HG02870 (cell line): ENCODE data around the gene DEF6.

Experiments used
- ATAC-seq: cut with Tn5 transposase; IDR thresholded peaks from one replicate; pipeline ENCODE4 v1.9.1; 2021; ENCODE audit warnings: mild to moderate bottlenecking, moderate library complexity; ENCODE audit not compliant: unreplicated experiment

DEF6 gene, protein sequence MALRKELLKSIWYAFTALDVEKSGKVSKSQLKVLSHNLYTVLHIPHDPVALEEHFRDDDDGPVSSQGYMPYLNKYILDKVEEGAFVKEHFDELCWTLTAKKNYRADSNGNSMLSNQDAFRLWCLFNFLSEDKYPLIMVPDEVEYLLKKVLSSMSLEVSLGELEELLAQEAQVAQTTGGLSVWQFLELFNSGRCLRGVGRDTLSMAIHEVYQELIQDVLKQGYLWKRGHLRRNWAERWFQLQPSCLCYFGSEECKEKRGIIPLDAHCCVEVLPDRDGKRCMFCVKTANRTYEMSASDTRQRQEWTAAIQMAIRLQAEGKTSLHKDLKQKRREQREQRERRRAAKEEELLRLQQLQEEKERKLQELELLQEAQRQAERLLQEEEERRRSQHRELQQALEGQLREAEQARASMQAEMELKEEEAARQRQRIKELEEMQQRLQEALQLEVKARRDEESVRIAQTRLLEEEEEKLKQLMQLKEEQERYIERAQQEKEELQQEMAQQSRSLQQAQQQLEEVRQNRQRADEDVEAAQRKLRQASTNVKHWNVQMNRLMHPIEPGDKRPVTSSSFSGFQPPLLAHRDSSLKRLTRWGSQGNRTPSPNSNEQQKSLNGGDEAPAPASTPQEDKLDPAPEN

GRCh38 chr6:35297601-35298481 is at the start of gene DEF6:
TSS of gene DEF6 (plus strand) at chr6:35297818. CDS start at chr6:35297857, 39 bp downstream.
- ATAC-seq = peak; percentile 76

DNA sequence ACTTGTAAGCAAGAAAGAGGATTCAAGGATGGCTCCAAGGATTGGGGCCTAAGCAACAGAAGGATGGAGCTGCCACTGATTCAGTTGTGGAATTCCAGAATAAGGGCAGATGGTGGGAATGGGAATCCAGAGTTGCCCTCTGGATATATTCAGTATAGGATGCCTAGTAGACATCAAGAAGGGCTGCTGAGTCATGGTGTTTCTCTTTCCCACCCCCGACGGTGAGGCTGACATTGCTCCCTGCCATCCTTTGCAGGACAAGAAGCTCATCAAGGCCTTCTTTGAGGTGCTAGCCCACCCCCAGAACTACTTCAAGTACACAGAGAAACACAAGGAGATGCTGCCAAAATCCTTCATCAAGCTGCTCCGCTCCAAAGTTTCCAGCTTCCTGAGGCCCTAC is 49.3 kb upstream of the DEF6 start:
- ATAC-seq = no peak

DNA sequence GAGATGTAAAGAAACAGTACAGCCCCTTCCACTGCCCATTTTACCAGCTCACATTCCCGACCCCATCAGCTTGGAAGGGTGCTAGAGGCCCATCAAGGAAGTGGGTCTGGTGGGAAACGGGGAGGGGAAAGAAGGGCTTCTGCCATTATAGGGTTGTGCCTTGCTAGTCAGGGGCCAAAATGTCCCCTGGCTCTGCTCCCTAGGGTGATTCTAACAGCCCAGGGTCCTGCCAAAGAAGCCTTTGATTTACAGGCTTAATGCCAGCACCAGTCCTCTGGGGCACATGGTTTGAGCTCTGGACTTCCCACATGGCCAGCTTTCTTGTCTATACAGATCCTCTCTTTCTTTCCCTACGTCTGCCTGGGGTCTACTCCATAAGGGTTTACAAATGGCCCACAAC is 48.7 kb upstream of the DEF6 start:
- no peak for ATAC-seq

DNA sequence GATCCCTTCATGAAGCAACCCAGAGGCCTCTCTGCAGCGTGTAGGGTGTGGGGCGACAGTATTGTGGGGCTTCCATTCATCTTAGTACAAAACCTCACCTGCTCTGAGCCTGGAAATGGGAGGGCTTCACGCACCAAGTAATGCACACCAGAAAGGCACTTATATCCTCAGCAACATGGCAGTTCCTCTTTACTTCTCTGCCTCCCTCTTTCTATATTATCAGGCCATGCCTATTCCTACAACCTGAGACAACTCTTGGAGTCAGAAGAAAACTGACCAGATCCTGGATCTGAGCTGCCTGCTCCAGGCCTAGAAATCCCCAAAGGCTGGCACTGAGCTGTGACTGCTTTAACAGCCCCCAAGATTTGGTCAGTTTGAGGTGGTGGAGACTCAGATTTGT is 45.7 kb upstream of the DEF6 start:
- no peak for ATAC-seq

DNA sequence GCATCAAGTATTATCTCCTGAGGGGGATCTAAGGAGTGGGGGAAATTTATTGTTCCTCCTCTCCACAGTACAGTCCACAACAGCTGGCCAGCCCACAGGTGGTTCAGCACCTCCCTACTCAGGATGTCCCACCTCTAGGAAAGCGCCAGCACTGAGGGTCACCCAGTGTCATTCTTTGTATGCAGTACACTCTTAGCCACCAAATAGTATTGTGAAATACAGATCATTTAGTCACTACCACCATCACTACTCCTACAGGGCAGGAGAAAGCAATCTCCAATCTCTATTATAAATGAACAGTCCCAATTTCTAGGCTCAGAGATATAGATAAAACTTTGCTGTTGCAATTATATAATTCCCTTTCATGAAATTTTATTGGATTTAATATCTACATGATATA is 44.4 kb upstream of the DEF6 start:
- ATAC-seq = no peak

DNA sequence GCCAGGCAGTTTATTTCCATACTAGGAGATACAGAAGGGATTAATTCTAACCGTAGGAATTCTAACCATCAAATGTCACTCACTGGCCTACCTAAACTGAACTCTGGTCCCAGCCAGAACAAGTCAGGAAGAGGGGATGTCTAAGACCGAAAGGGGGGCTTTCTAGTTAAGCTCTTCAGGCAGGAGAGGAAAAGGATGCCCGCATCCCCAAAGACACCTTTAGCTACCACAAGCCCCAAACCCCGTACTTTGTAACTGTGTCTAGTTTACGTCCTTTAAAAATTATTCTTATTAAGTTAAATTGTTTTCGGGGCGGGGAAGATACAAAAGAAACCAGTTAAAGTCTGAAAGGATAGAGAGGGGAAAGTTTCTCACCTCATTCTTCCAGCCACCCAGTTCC is 39.3 kb upstream of the DEF6 start:
- ATAC-seq = no peak

DNA sequence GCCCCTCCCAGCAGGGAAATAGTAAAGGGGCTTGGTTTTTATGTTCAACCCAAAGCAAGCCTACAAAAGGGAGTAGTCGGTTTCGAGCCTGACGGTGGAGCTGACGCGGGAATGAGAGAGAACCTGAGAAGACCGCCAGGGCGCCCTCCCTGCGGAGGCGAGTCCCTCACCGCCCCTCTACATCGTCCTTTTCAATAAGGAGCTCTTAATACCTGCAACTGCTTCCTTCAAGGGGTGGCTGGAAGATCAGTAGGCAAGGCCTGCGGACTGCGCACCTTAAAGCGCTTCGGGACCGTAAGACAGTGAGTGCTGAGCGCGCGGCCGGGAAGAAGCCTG is 38.8 kb upstream of the DEF6 start:
- ATAC-seq = peak; percentile 7

DNA sequence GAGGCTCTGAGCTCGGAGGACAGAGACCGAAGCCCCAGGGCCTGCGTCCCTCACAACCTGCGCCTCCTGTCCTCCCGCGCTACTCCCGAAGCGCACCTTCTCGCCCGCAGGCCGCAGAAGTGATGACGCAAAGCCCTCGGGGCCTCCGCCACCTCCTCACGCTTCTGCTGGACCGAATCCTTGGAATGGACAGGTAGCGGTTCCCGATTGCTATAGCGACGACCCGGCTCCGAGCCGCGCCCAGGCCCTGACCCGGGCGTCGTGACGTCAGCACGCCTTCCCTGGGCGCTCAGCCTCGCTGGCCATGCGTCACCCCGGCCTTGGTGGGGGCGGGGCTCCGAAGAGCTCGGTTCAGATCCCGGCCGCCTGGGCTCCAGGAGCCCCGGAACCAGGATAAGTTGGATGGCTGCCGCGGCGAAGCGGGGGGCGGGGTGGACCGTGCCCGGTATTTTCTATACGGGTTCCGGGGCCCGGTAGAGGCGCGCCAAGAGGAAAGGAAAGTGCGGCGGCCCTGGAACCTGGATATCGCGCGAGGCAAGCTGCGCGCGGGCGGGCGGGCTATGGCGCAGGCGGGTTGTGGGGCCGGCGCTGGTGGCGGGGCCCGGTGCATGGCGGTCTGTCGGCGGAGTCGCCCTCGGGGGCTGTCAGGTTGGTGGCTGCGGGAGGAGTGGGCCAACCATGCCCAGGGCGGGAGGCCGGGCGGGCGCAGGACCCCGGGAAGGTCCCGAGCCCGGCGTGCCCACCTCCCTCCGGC is 38.2 kb upstream of the DEF6 start, which contains the start of gene ZNF76:
Gene ZNF76 (plus strand): TSS at position 542 of the 754 bp plus-strand sequence. CDS start 21,417 bp downstream, outside the sequence.
- peak; percentile 90 for ATAC-seq

DNA sequence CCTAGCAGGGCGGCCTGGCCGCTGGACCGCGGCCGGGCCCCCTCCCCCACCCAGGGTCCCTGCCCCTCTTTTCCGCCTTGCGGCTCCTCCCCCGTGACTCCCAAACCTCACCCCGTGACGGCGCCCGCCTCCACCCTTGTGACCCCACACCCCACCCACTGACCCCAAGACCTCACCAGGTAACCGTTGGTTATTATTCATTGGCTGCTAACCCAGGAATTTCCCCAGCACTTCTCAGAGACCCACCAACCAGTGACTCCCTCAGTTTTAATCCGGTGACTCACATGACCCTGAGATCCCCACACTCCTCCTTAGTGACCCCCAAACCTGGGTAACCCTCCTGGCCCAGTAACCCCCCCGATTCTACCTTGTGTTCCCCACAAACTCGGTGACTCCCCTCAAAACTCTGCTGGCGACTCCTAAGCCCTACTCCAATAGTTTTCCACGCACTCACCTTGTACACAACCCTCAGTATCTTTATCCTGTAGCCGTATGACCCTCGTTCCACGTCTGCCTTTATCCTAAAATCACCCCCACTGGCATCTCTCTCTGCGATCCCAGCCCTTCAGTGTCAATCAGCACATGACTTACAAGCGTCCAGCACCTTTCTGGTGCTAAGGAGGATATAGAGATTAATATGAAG is 37.5 kb upstream of the DEF6 start:
- ATAC-seq = peak; percentile 24

DNA sequence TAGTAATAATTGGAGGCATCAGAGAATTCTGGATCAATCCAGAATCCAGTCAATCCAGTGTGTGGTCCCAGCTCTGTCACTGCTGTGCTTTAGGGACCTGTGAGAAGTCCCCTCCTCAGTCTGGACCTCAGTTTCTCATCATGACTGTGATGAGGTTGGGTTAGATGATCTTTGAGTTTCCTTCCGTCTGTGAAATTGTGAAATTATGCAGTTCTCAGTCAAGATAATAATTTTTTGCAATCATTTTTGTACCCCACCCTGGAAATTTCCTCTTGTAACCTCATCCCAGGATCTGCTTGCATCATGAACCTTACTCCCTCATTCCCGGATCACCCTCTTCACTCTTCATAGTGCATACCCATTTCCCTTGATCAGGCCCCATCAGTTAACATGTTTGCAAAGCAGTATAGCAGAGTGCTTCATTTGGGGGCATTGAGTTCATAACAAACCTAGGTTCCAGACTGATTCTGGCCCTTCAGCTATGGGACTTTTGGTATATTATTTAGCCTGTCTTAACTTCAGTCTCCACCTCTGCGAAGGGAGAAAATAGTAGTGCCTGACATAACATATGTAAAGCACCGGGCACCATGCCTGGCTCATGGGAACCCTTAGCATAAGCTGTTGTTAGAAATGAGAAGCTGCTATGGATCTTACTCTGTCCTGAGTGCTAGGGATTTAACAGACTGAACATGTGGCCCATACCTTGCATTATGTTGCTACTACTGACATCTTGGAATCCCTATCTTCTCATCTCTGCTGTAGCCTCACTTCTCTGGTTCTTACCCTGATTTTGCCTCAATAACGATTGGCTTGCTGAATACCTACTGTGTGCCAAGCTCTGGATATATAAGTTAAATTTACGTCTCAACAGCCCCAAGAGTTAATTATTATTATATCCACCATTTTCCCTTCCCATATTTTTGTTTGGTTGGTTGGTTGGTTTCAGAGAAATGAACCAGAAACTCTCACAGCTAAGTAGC is 36.7 kb upstream of the DEF6 start:
- no peak for ATAC-seq

DNA sequence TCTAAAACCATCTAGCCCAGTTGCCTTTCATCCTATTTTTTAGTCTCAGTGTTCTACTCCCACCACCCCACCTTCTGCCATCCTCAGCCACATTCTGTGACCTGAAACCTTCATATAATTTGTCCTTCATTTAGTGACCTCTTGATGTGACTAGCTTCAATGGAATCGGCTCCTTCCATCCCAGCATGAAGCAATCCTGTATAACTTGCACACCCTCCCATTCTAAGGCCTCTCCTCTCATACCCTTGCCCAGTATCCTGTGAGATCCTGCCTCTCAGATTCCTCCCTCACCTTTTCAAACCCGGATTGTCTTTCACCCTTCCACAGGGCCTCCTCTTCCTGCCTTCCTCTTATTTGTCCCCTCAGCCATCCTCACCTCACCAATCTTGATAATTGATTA is 35.0 kb upstream of the DEF6 start:
- ATAC-seq = no peak

GRCh38 chr6:35264550-35265274 is 32.9 kb upstream of the DEF6 start:
- ATAC-seq = no peak

DNA sequence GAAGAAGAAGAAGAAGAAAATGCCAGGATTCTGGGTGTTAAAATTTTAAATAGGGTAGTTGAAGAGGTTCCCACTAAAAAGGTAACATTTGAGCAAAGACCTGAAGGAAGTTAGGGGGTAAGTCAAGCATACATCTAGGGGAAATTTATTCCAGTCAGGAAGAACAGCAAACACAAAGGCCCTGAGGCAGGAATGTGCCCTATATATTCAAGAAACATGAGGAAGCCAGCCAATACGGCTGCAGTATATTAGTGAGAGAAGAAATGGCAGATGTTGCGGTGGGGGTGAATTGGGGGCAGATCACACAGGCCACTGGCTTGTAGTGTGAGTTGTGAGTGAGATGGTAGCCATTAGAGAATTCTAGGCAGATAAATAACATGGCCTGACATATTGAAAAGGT is 32.1 kb upstream of the DEF6 start:
- ATAC-seq = no peak

- ATAC-seq = no peak
These were observed 30.2 kb upstream of the DEF6 start for GRCh38 chr6:35267446-35267845.

DNA sequence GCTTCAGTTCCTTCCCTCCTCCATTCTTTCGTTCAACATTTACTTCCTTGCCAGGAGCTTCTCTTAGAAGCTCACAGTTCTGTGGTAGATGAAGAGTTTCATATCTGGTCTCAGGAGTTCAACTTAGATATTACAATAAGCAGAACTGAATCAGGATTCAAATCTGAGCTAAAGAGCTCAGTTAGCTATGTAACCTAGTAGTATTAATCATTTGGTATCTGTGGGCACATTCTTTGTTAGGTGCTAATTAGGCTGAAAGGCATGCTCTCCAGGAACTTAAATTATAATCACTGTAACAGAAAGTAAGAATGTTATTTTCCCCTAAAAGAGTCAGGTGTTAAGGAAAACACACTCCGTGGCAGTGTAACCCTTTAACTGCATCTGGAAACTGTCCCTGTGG is 29.7 kb upstream of the DEF6 start:
- ATAC-seq = no peak

GRCh38 chr6:35272005-35272404 is 25.6 kb upstream of the DEF6 start:
- no peak for ATAC-seq

DNA sequence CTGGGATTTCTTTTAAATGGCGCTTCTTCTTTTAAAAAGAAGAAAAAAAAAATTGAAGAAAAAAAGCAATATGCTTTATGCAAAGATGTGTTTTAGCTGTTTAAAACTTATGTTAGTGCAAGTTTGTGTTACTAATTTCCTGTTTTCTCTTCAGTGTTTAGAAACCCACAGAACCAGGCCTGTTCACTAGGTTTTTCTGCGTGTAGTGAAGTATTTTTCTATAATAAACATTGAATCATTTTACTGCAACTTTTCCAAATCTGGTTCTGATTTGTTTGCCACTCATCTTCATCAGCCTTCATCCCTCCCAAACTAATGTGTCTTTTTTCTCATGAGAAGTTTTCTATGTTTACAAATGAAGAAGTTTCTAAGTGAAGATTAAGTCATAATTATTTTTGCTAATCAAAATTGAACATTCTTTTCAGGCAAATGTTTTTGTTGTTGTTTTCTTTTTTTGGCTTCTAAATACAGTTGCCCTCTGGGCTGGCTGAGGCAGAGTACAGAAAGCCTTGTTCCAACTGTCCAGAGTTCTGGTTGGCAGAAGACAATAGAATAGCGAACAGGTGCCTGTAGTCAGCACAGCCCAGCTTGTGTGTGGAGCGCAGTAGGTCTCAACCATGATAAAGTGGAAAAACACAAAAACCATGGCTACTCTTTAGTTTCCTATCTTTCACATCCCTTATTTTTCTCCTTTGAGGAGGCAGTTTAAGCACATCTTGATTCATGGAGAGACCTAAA is 23.6 kb upstream of the DEF6 start:
- no peak for ATAC-seq

GRCh38 chr6:35275744-35276260 is 21.8 kb upstream of the DEF6 start:
- no peak for ATAC-seq
